GM19238 (cell line): ENCODE data around the gene TPRG1L.
A peak's percentile ranks its signal among the peaks of the same experiment; 100 is the strongest.

Source experiments
- DNase-seq: peaks from one replicate; pipeline ENCODE4 v3.0.0; 2011; ENCODE audit warnings: low spot score; ENCODE audit not compliant: insufficient read length

Gene TPRG1L

DNA sequence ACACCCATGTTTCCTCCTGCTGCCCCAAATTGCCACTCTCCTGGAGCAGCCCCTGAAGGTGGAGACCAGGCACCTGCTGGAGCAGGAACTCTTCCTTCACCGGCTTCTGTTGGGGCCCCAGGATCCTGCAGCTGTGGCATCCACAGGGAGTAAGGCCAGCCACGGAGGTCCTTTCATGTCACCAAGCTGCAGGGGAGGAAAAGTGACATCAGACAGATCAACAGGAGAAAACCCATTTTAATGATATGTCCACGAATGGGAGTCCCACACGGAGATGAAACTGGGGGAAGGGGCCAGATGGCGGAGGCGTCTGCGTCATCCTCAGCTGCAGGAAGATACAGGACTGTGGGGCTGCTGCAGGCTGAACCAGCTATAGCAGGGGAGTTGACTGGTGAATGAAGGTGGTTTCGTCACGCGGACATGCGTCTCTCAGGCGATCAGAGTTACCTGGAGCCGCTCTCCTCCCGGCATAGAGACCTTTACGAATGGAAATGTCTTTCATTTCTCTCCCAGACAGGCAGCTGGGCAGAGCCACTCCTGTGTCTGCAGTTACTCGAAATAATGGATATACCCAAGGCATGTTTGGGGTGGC is 37.4 kb downstream of the TPRG1L start:
- no peak for DNase-seq

- DNase-seq = no peak
Measured at GRCh38 chr1:3663999-3664699, 39.3 kb downstream of the TPRG1L start.

DNA sequence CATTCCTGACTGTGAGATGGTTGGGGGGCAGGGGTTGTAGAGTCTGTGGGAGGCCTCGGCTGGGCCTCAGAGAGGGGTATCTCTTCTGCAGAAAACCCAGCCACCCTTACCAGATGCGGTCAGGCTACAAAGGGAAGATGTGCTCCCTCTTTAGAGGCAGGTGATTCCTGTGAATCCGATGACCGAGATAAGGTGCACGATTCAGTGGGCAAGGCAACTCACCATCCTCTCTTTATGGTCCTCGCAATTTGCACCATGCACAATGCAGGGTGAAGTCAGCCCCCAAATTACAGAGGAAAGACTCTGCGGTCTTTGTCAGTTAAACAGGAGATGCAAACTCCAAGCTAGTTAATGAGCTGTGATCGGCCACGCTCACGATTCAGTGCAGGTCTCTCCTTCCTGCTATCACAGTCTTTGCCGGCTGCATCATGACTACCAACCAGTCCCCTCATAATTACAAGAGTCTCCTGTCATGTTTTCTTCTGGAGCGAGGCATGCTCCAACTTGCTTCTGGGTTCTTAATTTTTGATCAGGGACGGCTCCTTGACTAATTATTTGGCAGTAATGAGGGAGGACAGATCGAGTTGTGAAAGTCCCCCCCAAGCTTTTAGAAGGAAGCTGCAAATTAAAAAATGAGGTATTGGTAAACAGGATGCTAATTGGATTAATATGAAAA is 40.0 kb downstream of the TPRG1L start:
- DNase-seq = no peak

DNA sequence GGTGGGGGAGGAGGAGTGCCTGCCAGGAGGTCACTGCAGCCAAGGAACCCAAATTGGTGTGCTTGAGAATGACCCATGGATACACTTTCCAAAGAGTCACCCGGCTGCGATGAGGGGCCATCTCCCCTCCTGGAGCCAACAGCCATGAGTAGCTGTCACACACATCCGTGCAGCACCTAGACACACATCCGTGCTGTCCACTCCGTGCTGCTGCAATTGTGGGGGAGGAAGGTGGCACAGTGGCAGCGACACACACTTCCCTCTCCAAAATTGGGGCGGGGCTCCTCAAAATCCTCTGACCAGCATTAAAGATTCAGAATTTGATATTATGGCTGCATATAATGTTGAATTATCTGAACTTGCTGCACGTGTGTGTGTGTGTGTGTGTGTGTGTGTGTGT is 43.3 kb downstream of the TPRG1L start:
- no peak for DNase-seq

GRCh38 chr1:3668585-3669300 is 43.9 kb downstream of the TPRG1L start:
- DNase-seq = no peak

DNA sequence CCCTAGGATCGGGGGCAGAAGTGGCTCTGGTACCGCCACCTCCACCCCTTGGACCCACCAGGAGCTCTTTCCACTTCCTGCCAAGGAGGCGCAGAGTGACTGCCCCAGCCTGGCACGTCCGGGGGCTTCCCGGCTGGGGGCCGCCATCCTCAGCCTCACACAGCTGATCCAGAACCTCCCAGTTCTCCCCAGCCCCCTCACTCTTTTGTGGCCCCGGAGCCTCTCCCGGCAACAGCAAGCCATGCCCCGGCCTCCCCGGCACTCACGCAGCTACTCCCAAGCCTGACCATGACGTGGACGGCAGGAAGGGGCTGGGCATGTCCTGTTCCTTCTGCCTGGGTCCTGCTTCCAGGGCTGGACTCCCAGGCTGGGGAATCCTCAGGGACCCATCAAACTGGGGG is 44.6 kb downstream of the TPRG1L start:
- no peak for DNase-seq

- no peak for DNase-seq
Measured at GRCh38 chr1:3669971-3670431, 45.2 kb downstream of the TPRG1L start.

DNA sequence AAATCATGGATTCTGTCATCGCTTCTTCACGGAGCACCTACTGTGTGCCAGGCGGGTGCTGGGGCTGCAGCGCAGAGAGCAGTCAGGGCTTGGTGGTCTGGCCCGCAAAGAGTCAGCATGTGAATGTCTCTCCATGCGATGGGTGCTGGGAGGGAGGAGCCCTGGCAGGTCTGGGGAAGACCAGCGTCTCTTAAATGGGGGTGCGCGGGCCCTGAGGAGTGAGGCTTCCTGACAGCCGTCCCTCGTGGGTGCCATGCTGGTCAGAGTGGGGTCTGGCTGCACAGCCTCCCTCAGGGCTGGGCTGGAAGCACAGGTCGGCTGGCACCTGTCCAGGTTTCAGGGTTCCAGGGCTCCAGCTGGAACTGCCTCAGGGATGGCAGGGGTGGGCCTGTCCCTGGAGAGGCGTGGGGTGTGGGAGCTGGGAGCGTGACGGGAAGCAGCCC is 46.0 kb downstream of the TPRG1L start:
- no peak for DNase-seq

DNA sequence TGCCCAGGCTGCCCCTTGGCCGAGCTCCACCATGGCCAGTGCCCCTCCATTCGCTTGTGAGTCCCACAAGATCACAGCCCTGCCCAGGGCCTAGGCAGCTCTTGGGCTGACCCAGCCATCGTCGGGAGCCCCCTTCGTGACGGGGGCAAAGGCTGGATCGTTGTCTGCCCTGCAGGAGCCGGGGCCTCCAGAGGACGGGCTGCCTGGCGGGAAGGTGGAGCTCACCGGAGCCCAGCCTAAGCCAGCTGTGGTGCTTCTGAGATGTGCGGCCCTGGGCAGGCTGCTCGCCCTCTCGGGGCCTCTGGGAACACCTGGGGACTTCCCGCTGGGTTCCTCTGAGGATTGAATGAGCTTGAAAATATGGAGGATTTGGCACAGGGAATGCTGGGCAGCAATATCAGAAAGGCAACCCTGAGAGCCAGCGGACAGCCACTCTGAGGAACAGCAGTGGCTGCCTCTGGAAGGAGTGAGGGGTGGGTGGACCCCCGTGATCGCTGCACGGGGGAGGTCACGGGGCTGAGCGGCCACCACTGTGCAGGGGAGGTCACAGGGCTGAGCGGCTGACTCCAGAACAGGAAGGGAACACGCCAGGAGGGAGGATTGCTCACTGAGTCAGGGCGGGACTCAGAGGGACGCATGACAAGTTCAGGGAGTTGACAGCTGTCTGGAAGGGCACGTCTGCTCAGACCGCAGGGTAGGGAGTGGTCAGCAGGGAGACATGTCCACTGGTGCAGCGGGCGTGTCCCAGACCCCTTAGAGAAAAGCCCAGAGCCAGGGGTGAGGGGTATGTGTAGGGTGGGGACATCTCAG is 46.8 kb downstream of the TPRG1L start:
- no peak for DNase-seq

DNA sequence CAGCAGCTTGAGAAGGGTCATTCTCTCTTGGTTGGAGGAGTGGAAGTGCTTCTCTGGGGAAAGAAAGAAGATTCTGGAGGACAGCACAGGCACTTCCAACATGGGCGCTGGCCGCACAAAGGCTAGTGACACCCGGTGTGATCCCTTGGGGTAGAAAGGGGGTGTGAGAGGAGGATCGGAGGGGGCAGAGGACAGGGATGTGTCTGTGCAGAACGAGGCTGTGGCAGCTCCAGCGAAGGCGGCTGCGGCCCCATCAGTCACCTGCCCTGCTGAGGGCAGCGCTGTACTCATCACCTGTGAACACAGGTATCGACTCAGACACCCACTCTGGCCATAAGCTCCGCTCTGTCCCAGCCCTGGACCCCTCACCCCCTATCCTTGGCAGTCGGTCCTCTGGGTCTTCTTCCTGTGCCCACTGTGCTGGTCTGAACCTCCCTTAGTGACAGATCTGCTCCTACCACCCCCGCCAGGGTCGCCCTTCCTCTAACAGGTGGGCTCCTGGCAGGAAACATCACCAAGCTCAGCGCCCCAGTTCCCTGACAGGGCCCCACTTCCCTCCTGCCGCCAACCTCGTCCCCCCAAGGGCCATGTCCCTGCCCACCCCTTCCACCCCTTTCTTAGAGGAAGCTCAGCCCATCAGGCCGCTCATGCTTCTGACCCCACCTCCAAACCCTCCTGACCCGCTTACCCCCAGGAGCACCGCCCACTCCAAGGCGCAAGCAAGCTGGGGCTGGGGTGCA is 47.6 kb downstream of the TPRG1L start:
- no peak for DNase-seq

GRCh38 chr1:3672971-3673361 is 48.2 kb downstream of the TPRG1L start:
- no peak for DNase-seq

DNA sequence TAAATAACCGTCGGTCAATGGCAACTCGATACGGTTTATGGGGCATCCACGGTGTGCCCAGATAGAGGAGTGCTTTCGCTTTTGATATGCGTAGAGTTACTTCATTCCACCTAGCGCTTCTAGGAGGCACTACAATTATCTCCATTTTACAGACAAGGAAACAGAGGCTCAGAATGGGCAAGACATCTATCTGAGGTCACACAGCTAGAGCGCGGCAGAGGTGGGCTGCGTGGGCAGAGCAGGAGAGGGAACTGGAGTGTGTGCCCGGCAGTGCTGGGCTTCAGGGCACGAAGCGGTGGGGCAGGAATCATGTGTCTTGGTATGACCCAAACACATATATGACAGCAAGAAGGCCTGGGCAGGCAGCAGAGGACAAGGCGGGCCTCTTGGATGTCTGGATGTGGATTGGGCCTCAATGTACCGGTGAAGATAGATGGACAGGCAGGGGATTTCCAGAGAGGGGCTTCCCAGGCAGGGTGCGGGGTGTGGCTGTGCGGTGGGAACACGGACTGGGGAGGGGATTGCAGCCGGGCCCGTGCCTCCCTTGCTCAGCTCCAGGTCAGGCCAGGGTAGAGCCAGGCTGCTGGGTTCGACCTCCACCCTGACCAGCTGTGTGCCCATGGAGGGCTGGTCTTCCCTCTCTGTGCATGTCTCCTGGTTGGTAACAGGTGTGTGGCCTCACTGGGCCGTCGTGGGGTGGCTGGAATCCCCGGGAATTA is 48.7 kb downstream of the TPRG1L start:
- DNase-seq = no peak

DNA sequence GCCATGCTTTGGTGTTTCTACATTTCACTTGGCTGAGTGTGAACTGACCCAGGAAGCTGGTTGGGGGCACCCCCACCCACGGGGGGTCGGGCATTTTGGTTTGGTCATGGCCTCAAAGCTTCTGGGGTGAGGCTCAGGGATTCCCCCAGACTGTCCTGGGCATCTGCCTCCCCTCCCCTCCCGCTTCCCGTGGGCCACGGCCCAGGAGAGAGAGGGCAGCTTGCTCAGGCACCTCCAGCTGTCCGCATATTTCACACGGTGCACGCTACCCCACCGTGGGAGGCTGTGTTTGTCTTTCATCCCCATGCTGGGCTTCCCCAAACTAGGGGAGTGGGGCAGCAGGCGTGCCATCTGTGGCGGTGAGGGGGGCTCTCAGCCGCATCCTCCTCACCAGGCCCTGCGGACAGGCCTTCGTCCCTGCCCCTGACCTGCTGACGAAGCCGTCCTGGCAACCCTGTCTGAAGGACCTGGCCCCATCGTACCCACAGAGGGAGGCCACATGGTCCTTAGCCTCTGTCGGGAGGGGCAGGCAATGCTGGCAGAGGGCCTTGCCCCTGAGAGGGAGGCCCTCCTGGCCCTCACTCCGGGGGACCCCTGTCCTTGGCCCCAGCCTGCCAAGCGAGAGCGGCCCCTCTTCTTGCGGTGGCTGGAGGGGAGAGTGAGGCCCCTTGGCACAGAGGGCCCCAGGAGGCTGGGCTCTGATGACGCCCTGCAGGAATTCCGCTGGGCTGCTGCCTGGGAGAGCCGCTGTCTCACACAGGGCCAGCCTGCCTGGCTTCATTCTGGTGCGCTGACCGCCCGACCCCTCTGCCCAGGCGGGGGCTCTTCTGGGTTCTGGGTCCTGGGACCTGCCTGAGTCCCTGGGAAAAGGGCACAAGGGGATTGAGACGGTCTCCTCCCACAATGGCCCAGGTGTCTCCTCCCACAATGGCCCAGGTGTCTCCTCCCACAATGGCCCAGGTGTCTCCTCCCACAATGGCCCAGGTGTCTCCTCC is 49.6 kb downstream of the TPRG1L start:
- no peak for DNase-seq

- no peak for DNase-seq
Measured at GRCh38 chr1:3675436-3675835, 50.6 kb downstream of the TPRG1L start.

DNA sequence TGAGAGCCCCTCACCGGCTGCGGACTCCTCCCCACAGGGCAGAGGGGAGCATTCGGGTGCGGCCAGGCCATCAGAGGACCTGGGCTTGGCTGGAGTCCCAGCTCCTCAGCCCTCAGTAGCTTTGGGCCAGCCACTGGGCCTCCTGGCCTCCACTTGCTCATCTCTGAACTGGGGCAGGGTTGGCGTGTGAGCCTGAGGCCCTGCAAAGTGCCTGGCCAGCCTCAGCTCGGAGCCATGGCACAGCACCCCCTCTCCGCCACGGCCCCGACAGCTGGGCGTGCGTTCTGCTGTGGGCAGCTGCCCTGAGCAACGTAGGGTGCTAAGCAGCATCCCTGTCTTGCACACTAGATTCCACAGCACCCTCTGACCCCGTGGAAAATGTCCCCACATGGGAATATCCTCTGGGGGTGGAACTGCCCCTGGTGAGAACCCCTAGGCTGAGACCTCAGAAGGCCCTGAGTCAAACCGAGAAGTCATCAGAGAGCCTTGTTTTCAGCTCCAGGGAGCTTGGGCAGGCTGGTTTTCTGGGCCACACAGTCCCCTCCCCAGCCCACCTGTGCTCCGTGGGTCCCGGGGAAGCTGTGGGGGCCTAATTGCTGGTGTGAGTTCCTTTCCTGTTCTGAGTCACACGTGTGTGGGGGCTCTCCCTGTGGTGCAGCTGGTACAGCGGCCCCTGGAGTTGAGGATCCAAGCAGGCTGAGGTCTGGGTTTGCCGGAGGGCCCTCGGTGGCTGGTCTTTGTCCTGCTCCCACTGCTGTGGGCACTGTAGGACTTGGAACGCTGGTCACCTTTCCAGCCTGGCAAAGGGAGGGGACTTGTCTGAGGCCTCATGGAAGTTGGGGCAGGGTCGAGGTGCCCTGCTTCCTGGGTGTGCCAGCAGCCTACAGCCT is 52.0 kb downstream of the TPRG1L start:
- peak; percentile 73 for DNase-seq

GRCh38 chr1:3677484-3677883 is 52.7 kb downstream of the TPRG1L start:
- DNase-seq = no peak

- no peak for DNase-seq
Measured at GRCh38 chr1:3678361-3679097, 53.7 kb downstream of the TPRG1L start.
